ENCODE measurements around the gene RIOK2.

The RIOK2 gene

DNA sequence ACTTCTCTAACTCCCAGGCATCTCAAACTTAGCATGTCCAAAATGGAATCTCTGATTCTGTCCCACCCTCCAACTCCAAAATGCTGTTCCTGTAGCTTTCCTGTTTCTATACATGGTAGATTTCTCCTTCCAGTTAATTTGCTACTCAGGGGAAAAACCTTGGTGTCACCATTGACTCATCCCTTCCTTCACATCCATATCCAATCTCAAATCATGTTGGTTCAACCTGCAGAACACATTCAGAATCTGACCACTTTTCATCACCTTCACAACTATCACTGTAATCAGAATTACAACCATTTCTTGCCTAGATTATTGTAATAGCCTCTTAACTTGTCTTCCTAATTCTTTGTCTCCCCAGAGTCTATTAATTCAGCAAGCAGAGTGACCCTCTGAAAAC is 10.8 kb downstream of the RIOK2 start:
- H3K9me3 ChIP-seq (ENCODE audit: control insufficient read depth, low read length) = no peaks in the 10 kb centered on the region
- H3K4me3 ChIP-seq (ENCODE audit: insufficient read depth, low read depth, low read length) = no peak overlapping the region
- no peaks in the 10 kb centered on the region for H3K27me3 ChIP-seq (ENCODE audit: control insufficient read depth, insufficient read depth, low read length, poor library complexity, severe bottlenecking)
- H3K27ac ChIP-seq (ENCODE audit: insufficient read depth, low read depth, low read length, poor library complexity, severe bottlenecking) = no peak overlapping the region
- peaks cover 44% of the 10 kb centered on the region for H3K36me3 ChIP-seq (ENCODE audit: control insufficient read depth, insufficient read depth, low read length)
- H3K4me1 ChIP-seq (ENCODE audit: control insufficient read depth, insufficient read depth, low read length) = no peaks in the 10 kb centered on the region

DNA sequence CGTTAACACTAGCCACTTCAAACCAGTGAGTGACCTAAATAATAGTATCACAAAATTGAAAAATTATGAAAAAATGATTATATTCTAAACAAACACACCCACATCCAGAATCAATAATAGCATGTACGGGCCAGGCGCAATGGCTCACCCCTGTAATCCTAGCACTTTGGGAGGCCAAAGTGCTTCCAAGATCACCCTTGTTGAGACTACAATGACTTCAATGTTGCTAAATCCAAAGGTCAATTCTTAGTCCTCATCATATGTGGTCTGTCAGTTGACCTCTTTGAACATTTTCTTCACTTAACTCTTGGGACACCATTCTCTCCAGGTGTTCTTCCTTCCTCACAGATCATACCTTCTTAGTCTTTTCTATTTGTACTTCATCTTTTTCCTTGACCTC is 11.3 kb downstream of the RIOK2 start:
- WGBS, 2 experiments = 92 to 99% methylated on average over 2 to 3 of the region's 3 CpGs
- Histone ChIP-seq H3K9me3 (ENCODE audit: control insufficient read depth, low read length) (no peaks in the 10 kb centered on the region), H3K36me3 (ENCODE audit: control insufficient read depth, insufficient read depth, low read length) (peaks cover 40% of the 10 kb centered on the region), H3K27me3 (ENCODE audit: control insufficient read depth, insufficient read depth, low read length, poor library complexity, severe bottlenecking) (no peaks in the 10 kb centered on the region), H3K4me3 (ENCODE audit: insufficient read depth, low read depth, low read length) (no peak overlapping the region), H3K27ac (ENCODE audit: insufficient read depth, low read depth, low read length, poor library complexity, severe bottlenecking) (no peak overlapping the region), H3K4me1 (ENCODE audit: control insufficient read depth, insufficient read depth, low read length) (no peaks in the 10 kb centered on the region)

DNA sequence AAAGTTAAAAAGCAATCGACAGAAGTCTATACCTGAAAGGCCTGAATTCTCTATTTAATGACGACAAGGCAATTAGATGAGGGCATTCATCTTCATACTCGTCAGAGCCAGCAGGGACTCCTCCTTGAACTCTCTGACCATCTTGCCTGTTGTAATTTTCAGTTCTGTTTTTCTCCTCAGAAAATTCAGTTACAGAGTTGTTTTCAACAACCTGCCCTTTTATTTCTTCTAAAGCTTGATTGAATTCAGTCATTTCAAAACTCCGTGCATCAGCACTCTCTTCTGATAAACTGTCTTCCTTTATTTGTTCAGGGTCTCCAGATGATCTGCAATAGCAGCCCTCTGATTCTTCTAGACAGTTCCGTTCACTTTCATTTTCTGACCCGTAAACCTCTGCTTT is 15.6 kb downstream of the RIOK2 start:
- no peaks in the 10 kb centered on the region for H3K9me3 ChIP-seq (ENCODE audit: control insufficient read depth, low read length)
- H3K4me3 ChIP-seq (ENCODE audit: insufficient read depth, low read depth, low read length) = no peak overlapping the region
- peak overlapping the region; percentile 40 for H3K27ac ChIP-seq (ENCODE audit: insufficient read depth, low read depth, low read length, poor library complexity, severe bottlenecking)
- peaks cover 39% of the 10 kb centered on the region for H3K36me3 ChIP-seq (ENCODE audit: control insufficient read depth, insufficient read depth, low read length)
- H3K4me1 ChIP-seq (ENCODE audit: control insufficient read depth, insufficient read depth, low read length) = no peaks in the 10 kb centered on the region
- no peaks in the 10 kb centered on the region for H3K27me3 ChIP-seq (ENCODE audit: control insufficient read depth, insufficient read depth, low read length, poor library complexity, severe bottlenecking)
- WGBS, 2 experiments = 93% methylated on average over 6 of the region's 6 CpGs

DNA sequence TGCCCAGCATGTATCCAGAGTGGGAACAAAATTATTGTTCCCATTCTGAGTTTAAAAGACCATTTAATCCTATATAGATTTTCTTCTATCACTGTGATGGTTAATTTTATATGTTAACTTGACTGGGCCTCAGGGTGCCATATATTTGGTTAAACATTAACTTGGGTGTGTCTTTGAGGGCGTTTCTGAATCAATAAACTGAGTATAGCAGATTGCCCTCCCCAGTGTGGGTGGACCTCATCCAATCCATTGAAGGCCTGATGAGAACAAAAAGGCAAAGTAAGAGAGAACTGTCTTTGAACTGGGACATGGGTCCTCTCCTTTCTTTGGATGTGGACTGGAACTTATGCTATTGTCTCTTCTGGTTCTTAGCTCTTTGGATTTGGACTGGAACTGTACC is 17.3 kb downstream of the RIOK2 start:
- H3K9me3 ChIP-seq (ENCODE audit: control insufficient read depth, low read length) = no peaks in the 10 kb centered on the region
- 86 to 87% methylated on average over 1 of the region's 1 CpG for WGBS, 2 experiments
- no peak overlapping the region for H3K27ac ChIP-seq (ENCODE audit: insufficient read depth, low read depth, low read length, poor library complexity, severe bottlenecking)
- peaks cover 26% of the 10 kb centered on the region for H3K36me3 ChIP-seq (ENCODE audit: control insufficient read depth, insufficient read depth, low read length)
- H3K4me1 ChIP-seq (ENCODE audit: control insufficient read depth, insufficient read depth, low read length) = no peaks in the 10 kb centered on the region
- no peak overlapping the region for H3K4me3 ChIP-seq (ENCODE audit: insufficient read depth, low read depth, low read length)
- H3K27me3 ChIP-seq (ENCODE audit: control insufficient read depth, insufficient read depth, low read length, poor library complexity, severe bottlenecking) = no peaks in the 10 kb centered on the region

DNA sequence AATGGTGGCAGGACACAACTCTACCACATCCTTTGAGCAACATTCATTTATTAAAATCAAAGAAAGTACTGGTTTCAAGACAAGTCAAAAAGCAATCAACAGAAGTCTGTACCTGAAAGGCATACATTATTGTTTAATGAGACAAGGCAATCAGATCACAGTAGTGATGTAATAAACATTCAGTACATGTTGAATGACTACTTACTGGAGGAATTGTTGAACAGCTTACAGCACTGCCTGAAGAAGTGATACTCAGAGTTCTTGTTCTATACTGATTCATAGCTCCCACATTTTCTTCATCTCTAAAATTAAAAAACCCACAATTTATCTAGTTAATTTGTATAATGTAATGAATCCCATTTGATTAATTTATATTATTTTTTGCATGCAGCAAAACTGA is 18.2 kb downstream of the RIOK2 start:
- Histone ChIP-seq H3K4me3 (ENCODE audit: insufficient read depth, low read depth, low read length) (no peak overlapping the region), H3K36me3 (ENCODE audit: control insufficient read depth, insufficient read depth, low read length) (peaks cover 26% of the 10 kb centered on the region), H3K27ac (ENCODE audit: insufficient read depth, low read depth, low read length, poor library complexity, severe bottlenecking) (no peak overlapping the region)

DNA sequence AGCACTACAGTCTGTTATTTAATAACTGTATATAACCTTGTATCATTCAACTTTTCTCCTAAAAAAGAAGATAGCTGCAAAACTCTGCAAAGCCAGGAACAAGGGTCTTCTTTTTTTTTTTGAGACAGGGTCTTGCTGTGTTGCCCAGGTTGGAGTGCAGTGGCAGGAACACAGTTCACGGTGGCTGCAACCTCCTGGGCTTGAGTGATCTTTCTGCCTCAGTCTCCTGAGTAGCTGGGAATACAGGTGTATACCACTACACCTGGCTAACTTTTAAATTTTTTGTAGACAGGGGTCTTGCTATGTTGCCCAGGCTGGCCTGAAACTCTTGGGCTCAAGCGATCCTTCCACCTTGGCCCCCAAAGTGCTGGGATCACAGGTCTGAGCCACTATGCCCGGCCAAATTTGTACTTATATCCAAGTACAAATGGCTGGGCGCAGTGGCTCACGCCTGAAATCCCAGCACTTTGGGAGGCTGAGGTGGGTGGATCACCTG is 19.2 kb downstream of the RIOK2 start:
- no peak overlapping the region for H3K4me3 ChIP-seq (ENCODE audit: insufficient read depth, low read depth, low read length)
- no peaks in the 10 kb centered on the region for H3K4me1 ChIP-seq (ENCODE audit: control insufficient read depth, insufficient read depth, low read length)
- H3K27ac ChIP-seq (ENCODE audit: insufficient read depth, low read depth, low read length, poor library complexity, severe bottlenecking) = no peak overlapping the region
- no peaks in the 10 kb centered on the region for H3K9me3 ChIP-seq (ENCODE audit: control insufficient read depth, low read length)
- no peaks in the 10 kb centered on the region for H3K27me3 ChIP-seq (ENCODE audit: control insufficient read depth, insufficient read depth, low read length, poor library complexity, severe bottlenecking)
- WGBS, 2 experiments = 93 to 94% methylated on average over 5 of the region's 5 CpGs
- H3K36me3 ChIP-seq (ENCODE audit: control insufficient read depth, insufficient read depth, low read length) = peaks cover 26% of the 10 kb centered on the region

More for the DNA sequence above, 18.2 kb downstream of the RIOK2 start:
- H3K4me1 ChIP-seq (ENCODE audit: control insufficient read depth, insufficient read depth, low read length) = no peaks in the 10 kb centered on the region
- H3K27me3 ChIP-seq (ENCODE audit: control insufficient read depth, insufficient read depth, low read length, poor library complexity, severe bottlenecking) = no peaks in the 10 kb centered on the region
- H3K9me3 ChIP-seq (ENCODE audit: control insufficient read depth, low read length) = no peaks in the 10 kb centered on the region

DNA sequence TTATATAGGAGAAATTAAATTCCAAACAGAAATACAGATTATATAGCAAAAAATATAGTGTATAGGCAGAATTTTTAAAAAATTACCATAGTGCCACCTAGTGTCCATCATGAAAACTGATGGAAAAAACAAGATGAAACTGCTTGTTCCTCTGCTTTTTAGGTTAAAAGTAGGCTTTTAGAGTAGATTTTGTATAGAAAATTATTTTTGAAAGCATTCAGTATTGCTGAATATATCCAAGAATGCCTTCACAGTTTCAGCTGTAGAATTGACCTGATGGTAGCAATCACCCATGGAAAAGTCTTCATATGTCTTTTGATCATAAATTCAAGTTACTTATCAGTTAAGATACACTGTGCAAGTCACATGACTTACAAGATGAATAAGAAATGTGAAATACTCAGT is 19.7 kb downstream of the RIOK2 start:
- Histone ChIP-seq H3K27me3 (ENCODE audit: control insufficient read depth, insufficient read depth, low read length, poor library complexity, severe bottlenecking) (no peaks in the 10 kb centered on the region), H3K4me1 (ENCODE audit: control insufficient read depth, insufficient read depth, low read length) (no peaks in the 10 kb centered on the region), H3K9me3 (ENCODE audit: control insufficient read depth, low read length) (no peaks in the 10 kb centered on the region), H3K36me3 (ENCODE audit: control insufficient read depth, insufficient read depth, low read length) (peaks cover 21% of the 10 kb centered on the region), H3K27ac (ENCODE audit: insufficient read depth, low read depth, low read length, poor library complexity, severe bottlenecking) (no peak overlapping the region), H3K4me3 (ENCODE audit: insufficient read depth, low read depth, low read length) (no peak overlapping the region)

DNA sequence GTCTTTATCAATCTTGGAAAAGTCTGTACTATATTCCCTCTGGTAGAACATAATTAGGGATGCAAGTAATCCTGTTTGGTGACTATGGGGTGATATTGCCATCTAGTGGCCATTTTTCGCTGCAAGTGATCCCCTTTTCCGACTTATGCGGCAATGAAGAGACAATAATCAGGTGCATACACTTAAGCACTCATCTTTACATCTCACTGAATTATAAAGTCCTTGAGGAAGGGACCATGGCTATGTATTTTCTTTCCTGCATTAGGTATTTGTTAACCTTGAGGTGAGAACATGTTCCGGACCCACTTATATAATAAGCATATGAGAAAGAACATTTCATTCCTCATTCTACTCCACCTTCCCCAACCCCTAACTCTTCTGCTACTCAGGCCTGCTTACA is 21.0 kb downstream of the RIOK2 start:
- Histone ChIP-seq H3K9me3 (ENCODE audit: control insufficient read depth, low read length) (no peaks in the 10 kb centered on the region), H3K4me1 (ENCODE audit: control insufficient read depth, insufficient read depth, low read length) (no peaks in the 10 kb centered on the region), H3K36me3 (ENCODE audit: control insufficient read depth, insufficient read depth, low read length) (peaks cover 12% of the 10 kb centered on the region), H3K27ac (ENCODE audit: insufficient read depth, low read depth, low read length, poor library complexity, severe bottlenecking) (no peak overlapping the region), H3K4me3 (ENCODE audit: insufficient read depth, low read depth, low read length) (no peak overlapping the region), H3K27me3 (ENCODE audit: control insufficient read depth, insufficient read depth, low read length, poor library complexity, severe bottlenecking) (no peaks in the 10 kb centered on the region)
- 47 to 49% methylated on average over 4 of the region's 4 CpGs for WGBS, 2 experiments

DNA sequence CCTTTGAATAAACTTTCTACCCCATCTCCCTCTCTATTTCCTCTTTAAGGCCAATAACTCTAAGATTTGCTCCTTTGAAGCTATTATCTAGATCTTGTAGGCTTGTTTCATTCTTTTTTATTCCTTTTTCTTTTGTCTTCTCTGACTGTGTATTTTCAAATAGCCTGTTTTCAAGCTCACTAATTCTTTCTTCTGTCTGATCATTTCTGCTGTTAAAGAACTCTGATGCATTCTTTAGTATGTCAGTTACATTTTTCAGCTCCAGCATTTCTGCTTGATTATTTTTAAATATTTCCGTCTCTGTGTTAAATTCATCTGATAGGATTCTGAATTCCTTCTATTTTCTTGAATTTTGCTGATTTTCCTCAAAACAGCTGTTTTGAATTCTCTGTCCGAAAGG is 25.4 kb downstream of the RIOK2 start:
- 92 to 94% methylated on average over 2 of the region's 2 CpGs for WGBS, 2 experiments
- no peak overlapping the region for H3K27ac ChIP-seq (ENCODE audit: insufficient read depth, low read depth, low read length, poor library complexity, severe bottlenecking)
- H3K4me3 ChIP-seq (ENCODE audit: insufficient read depth, low read depth, low read length) = no peak overlapping the region
- H3K36me3 ChIP-seq (ENCODE audit: control insufficient read depth, insufficient read depth, low read length) = no peaks in the 10 kb centered on the region
- no peaks in the 10 kb centered on the region for H3K4me1 ChIP-seq (ENCODE audit: control insufficient read depth, insufficient read depth, low read length)
- no peaks in the 10 kb centered on the region for H3K27me3 ChIP-seq (ENCODE audit: control insufficient read depth, insufficient read depth, low read length, poor library complexity, severe bottlenecking)
- H3K9me3 ChIP-seq (ENCODE audit: control insufficient read depth, low read length) = no peaks in the 10 kb centered on the region

DNA sequence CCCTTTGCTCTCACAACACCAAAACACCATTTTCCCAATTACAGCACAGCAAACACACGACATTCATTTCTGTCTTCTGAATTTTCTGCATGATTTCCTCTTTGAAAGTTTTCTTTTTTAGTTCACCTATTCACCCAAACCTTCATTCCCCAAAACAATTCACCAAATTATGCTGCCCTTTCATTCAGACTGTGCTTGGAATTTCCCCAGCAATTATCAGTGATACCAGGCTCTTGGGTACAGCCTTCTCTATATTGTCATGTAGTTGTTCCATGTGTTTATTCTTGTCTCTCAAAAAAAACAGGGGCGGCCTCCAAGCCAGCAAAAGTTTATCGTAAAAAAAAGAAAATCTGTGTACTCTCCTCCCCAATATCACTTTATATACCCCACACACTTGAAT is 31.7 kb downstream of the RIOK2 start:
- Histone ChIP-seq H3K36me3 (ENCODE audit: control insufficient read depth, insufficient read depth, low read length) (no peaks in the 10 kb centered on the region), H3K4me1 (ENCODE audit: control insufficient read depth, insufficient read depth, low read length) (peaks cover 9% of the 10 kb centered on the region), H3K9me3 (ENCODE audit: control insufficient read depth, low read length) (no peaks in the 10 kb centered on the region), H3K27ac (ENCODE audit: insufficient read depth, low read depth, low read length, poor library complexity, severe bottlenecking) (no peak overlapping the region), H3K4me3 (ENCODE audit: insufficient read depth, low read depth, low read length) (no peak overlapping the region), H3K27me3 (ENCODE audit: control insufficient read depth, insufficient read depth, low read length, poor library complexity, severe bottlenecking) (no peaks in the 10 kb centered on the region)
- WGBS, 2 experiments = 87 to 89% methylated on average over 3 of the region's 3 CpGs

DNA sequence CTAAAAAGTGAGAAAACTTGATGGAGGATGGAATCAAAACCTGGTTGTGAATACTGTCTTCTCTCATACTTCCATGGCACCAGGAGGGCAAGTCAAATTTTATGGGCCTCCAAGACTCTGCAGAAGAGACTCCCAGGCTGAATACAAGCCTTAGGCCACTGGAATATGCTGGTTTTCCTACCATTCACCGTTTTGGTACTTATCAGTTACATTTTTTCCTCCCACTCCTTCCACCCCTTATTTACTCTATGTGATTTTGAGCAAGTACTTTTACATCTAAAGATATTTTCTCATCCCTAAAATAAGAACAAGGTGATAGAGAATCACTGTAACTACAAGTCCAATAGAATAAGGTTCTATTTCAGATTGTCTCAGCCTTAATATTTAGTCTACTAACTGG is 32.6 kb downstream of the RIOK2 start:
- H3K27ac ChIP-seq (ENCODE audit: insufficient read depth, low read depth, low read length, poor library complexity, severe bottlenecking) = no peak overlapping the region
- no peak overlapping the region for H3K4me3 ChIP-seq (ENCODE audit: insufficient read depth, low read depth, low read length)
- H3K27me3 ChIP-seq (ENCODE audit: control insufficient read depth, insufficient read depth, low read length, poor library complexity, severe bottlenecking) = no peaks in the 10 kb centered on the region
- WGBS, 2 experiments = 82 to 87% methylated on average over 1 of the region's 1 CpG
- no peaks in the 10 kb centered on the region for H3K9me3 ChIP-seq (ENCODE audit: control insufficient read depth, low read length)
- peaks cover 9% of the 10 kb centered on the region for H3K4me1 ChIP-seq (ENCODE audit: control insufficient read depth, insufficient read depth, low read length)
- no peaks in the 10 kb centered on the region for H3K36me3 ChIP-seq (ENCODE audit: control insufficient read depth, insufficient read depth, low read length)

Measured in ectodermal cell (in vitro differentiated cells).